ENCODE results near the gene MMD. TPM values are rescaled to one million over a fixed set of nuclear protein-coding genes. Genes with fewer than 3 reads are reported as not detected.
"Not testable (repeated sequence)": the region's sequence is repeated elsewhere in the genome, so short reads cannot be mapped to it uniquely, and the experiment has no call there.

MMD gene
- polyA plus RNA-seq, 1 donor from 2014 or later: 111 TPM

DNA sequence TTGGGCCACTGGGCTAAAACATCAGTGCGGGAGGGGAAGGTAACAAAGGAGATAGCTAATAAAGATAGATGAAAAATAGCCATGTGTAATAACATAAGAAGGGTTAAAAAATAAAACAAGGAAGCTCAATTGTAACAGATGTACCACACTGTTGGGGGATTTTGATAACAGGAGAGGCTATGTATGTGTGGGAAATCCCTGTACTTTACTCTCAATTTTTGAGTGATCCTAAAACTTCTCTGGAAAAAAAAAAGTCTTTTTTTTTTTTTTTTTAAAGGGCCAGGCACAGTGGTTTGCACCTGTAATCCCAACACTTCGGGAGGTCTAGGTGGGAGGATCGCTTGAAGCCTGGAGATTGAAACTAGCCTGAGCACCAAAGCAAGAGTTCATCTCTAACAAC is 1.9 kb upstream of the MMD start:
- H3F3A ChIP-seq (ENCODE audit: insufficient read depth, low read length, poor library complexity, severe bottlenecking): no peaks in the 10 kb centered on the region
- H3K4me3 ChIP-seq (ENCODE audit: low read length): no peak overlapping the region
- no peak overlapping the region for H3K9ac ChIP-seq (ENCODE audit: low read length)
- no peaks in the 10 kb centered on the region for H3K9me2 ChIP-seq (ENCODE audit: insufficient read depth, low read length)
- no peak overlapping the region for H3K4me2 ChIP-seq (ENCODE audit: low read length)
- H4K20me1 ChIP-seq (ENCODE audit: insufficient read depth): no peaks in the 10 kb centered on the region
- H3K9me3 ChIP-seq (ENCODE audit: low read length): no peaks in the 10 kb centered on the region
- TF ChIP-seq MXI1 (conservative IDR thresholded peaks at IDR 0.05; ENCODE audit: poor library complexity, severe bottlenecking) (no peak), EZH2 (IDR thresholded peaks at IDR 0.05; ENCODE audit: borderline replicate concordance, insufficient read depth, low read length, poor library complexity, severe bottlenecking) (no peak), TAF1 (IDR thresholded peaks at IDR 0.05; ENCODE audit: low read depth) (no peak), RAD21 (conservative IDR thresholded peaks at IDR 0.05) (no peak), EP300 (conservative IDR thresholded peaks at IDR 0.05; ENCODE audit: poor library complexity, severe bottlenecking) (no peak), POLR2AphosphoS5 (IDR thresholded peaks at IDR 0.05) (no peak), SMC3 (conservative IDR thresholded peaks at IDR 0.05; ENCODE audit: poor library complexity) (no peak)
- TF ChIP-seq, protein P1, sequence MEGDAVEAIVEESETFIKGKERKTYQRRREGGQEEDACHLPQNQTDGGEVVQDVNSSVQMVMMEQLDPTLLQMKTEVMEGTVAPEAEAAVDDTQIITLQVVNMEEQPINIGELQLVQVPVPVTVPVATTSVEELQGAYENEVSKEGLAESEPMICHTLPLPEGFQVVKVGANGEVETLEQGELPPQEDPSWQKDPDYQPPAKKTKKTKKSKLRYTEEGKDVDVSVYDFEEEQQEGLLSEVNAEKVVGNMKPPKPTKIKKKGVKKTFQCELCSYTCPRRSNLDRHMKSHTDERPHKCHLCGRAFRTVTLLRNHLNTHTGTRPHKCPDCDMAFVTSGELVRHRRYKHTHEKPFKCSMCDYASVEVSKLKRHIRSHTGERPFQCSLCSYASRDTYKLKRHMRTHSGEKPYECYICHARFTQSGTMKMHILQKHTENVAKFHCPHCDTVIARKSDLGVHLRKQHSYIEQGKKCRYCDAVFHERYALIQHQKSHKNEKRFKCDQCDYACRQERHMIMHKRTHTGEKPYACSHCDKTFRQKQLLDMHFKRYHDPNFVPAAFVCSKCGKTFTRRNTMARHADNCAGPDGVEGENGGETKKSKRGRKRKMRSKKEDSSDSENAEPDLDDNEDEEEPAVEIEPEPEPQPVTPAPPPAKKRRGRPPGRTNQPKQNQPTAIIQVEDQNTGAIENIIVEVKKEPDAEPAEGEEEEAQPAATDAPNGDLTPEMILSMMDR (IDR thresholded peaks at IDR 0.05; ENCODE audit: poor library complexity, severe bottlenecking): no peak
- TF ChIP-seq, protein P2, sequence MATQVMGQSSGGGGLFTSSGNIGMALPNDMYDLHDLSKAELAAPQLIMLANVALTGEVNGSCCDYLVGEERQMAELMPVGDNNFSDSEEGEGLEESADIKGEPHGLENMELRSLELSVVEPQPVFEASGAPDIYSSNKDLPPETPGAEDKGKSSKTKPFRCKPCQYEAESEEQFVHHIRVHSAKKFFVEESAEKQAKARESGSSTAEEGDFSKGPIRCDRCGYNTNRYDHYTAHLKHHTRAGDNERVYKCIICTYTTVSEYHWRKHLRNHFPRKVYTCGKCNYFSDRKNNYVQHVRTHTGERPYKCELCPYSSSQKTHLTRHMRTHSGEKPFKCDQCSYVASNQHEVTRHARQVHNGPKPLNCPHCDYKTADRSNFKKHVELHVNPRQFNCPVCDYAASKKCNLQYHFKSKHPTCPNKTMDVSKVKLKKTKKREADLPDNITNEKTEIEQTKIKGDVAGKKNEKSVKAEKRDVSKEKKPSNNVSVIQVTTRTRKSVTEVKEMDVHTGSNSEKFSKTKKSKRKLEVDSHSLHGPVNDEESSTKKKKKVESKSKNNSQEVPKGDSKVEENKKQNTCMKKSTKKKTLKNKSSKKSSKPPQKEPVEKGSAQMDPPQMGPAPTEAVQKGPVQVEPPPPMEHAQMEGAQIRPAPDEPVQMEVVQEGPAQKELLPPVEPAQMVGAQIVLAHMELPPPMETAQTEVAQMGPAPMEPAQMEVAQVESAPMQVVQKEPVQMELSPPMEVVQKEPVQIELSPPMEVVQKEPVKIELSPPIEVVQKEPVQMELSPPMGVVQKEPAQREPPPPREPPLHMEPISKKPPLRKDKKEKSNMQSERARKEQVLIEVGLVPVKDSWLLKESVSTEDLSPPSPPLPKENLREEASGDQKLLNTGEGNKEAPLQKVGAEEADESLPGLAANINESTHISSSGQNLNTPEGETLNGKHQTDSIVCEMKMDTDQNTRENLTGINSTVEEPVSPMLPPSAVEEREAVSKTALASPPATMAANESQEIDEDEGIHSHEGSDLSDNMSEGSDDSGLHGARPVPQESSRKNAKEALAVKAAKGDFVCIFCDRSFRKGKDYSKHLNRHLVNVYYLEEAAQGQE (IDR thresholded peaks at IDR 0.05; ENCODE audit: borderline replicate concordance): no peak
- no peaks in the 10 kb centered on the region for H3K27me3 ChIP-seq (ENCODE audit: insufficient read depth, low read depth, low read length)
- peaks cover 26% of the 10 kb centered on the region for H3K79me2 ChIP-seq (replicated peaks; ENCODE audit: insufficient read depth, low read length)
- H2AFZ ChIP-seq (ENCODE audit: low read depth, low read length): no peak overlapping the region
- no peaks in the 10 kb centered on the region for H3K36me3 ChIP-seq (ENCODE audit: insufficient read depth, low read length)
- H3K27ac ChIP-seq (ENCODE audit: low read length): no peak overlapping the region

DNA sequence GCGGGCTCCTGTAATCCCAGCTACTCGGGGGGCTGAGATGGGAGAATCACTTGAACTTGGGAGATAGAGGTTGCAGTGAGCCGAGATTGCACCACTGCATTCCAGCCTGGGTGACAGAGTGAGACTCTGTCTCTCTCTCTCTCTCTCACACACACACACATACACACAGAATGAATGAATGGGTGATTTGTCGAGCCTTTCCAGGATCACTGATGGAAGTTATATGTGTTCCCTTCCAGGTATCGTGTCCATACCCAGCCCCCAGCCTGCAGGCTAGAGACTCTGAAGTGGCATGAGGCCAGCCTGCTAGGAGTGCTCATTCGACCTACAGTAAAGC is 1.2 kb upstream of the MMD start:
- not testable (repeated sequence) for H3F3A ChIP-seq (ENCODE audit: insufficient read depth, low read length, poor library complexity, severe bottlenecking); H3K9ac ChIP-seq (ENCODE audit: low read length); H4K20me1 ChIP-seq (ENCODE audit: insufficient read depth); H3K9me3 ChIP-seq (ENCODE audit: low read length); H3K36me3 ChIP-seq (ENCODE audit: insufficient read depth, low read length); H3K4me2 ChIP-seq (ENCODE audit: low read length); H3K4me3 ChIP-seq (ENCODE audit: low read length); H3K9me2 ChIP-seq (ENCODE audit: insufficient read depth, low read length); H2AFZ ChIP-seq (ENCODE audit: low read depth, low read length); H3K27me3 ChIP-seq (ENCODE audit: insufficient read depth, low read depth, low read length); H3K27ac ChIP-seq (ENCODE audit: low read length)
- H3K79me2 ChIP-seq (replicated peaks; ENCODE audit: insufficient read depth, low read length): peaks cover 31% of the 10 kb centered on the region

DNA sequence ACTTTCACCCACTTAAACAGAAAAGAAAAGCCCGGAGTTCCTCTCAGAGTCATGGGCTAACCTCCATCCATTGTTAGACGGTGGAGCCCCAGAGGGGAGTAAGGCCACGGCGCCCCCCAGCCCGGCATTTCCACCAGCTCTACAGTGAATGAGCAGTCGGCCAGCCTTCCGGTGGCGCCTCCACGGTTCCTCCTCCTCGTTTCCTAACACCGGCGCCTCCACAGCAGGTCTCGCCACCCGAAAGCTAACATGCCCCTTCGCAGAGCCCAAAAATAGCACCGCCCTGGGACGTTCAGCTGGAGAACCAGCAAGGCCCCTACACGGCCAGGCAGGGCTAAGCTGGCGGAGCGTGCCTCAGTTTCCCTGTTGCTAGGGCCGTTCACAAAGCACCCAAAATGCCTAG is 858 bp downstream of the MMD start:
- H3F3A ChIP-seq (ENCODE audit: insufficient read depth, low read length, poor library complexity, severe bottlenecking): no peaks in the 10 kb centered on the region
- H3K36me3 ChIP-seq (ENCODE audit: insufficient read depth, low read length): no peaks in the 10 kb centered on the region
- H3K9me2 ChIP-seq (ENCODE audit: insufficient read depth, low read length): no peaks in the 10 kb centered on the region
- H3K27me3 ChIP-seq (ENCODE audit: insufficient read depth, low read depth, low read length): no peaks in the 10 kb centered on the region
- H3K4me2 ChIP-seq (ENCODE audit: low read length): peak overlapping the region; percentile 68
- peak overlapping the region; percentile 90 for H3K9ac ChIP-seq (ENCODE audit: low read length)
- no peaks in the 10 kb centered on the region for H3K9me3 ChIP-seq (ENCODE audit: low read length)
- no peak for TF ChIP-seq TAF1 (IDR thresholded peaks at IDR 0.05; ENCODE audit: low read depth)
- no peak for TF ChIP-seq SMC3 (conservative IDR thresholded peaks at IDR 0.05; ENCODE audit: poor library complexity)
- TF ChIP-seq EZH2 (IDR thresholded peaks at IDR 0.05; ENCODE audit: borderline replicate concordance, insufficient read depth, low read length, poor library complexity, severe bottlenecking): no peak
- TF ChIP-seq RAD21 (conservative IDR thresholded peaks at IDR 0.05): no peak
- TF ChIP-seq EP300 (conservative IDR thresholded peaks at IDR 0.05; ENCODE audit: poor library complexity, severe bottlenecking): no peak
- TF ChIP-seq MXI1 (conservative IDR thresholded peaks at IDR 0.05; ENCODE audit: poor library complexity, severe bottlenecking): no peak
- TF ChIP-seq, protein P1 (IDR thresholded peaks at IDR 0.05; ENCODE audit: poor library complexity, severe bottlenecking): no peak
- TF ChIP-seq, protein P2 (IDR thresholded peaks at IDR 0.05; ENCODE audit: borderline replicate concordance): no peak
- TF ChIP-seq POLR2AphosphoS5 (IDR thresholded peaks at IDR 0.05): no peak
- peak overlapping the region; percentile 93 for H2AFZ ChIP-seq (ENCODE audit: low read depth, low read length)
- H3K4me3 ChIP-seq (ENCODE audit: low read length): peak overlapping the region; percentile 98
- H3K79me2 ChIP-seq (replicated peaks; ENCODE audit: insufficient read depth, low read length): peaks cover 31% of the 10 kb centered on the region
- no peaks in the 10 kb centered on the region for H4K20me1 ChIP-seq (ENCODE audit: insufficient read depth)
- peak overlapping the region; percentile 83 for H3K27ac ChIP-seq (ENCODE audit: low read length)
